Muscle layer of duodenum (tissue), 2 donors: ENCODE data around the gene ABHD5.

Experiments
- H3K27ac ChIP-seq: one replicate; pipeline ENCODE4 v1.7.0; 2013; ENCODE audit warnings: mild to moderate bottlenecking, low read length
- H3K27me3 ChIP-seq: one replicate; pipeline ENCODE4 v1.7.0; 2013; ENCODE audit warnings: low read depth, mild to moderate bottlenecking, control low read depth, low read length
- H3K36me3 ChIP-seq, 2 donors: one replicate each; pipeline ENCODE4 v1.7.0; 2013; ENCODE audit warnings: low read length in 2 of 2, control low read depth in 1 of 2, mild to moderate bottlenecking in 1 of 2; ENCODE audit not compliant: insufficient read depth in 2 of 2, control insufficient read depth in 1 of 2
- H3K4me1 ChIP-seq, 2 donors: one replicate each; pipeline ENCODE4 v1.7.0; 2013; ENCODE audit warnings: low read length in 2 of 2, mild to moderate bottlenecking in 2 of 2, control low read depth in 1 of 2, moderate library complexity in 1 of 2; ENCODE audit not compliant: insufficient read depth in 2 of 2, control insufficient read depth in 1 of 2
- H3K4me3 ChIP-seq, 2 donors: one replicate each; pipeline ENCODE4 v1.7.0; 2013; ENCODE audit warnings: low read length in 2 of 2, low read depth in 1 of 2, mild to moderate bottlenecking in 1 of 2
- H3K9me3 ChIP-seq, 2 donors: one replicate each; pipeline ENCODE4 v1.7.0; 2013; ENCODE audit warnings: low read length in 2 of 2, control low read depth in 1 of 2, mild to moderate bottlenecking in 1 of 2; ENCODE audit not compliant: control insufficient read depth in 1 of 2
- donor health status: healthy.

The ABHD5 gene

DNA sequence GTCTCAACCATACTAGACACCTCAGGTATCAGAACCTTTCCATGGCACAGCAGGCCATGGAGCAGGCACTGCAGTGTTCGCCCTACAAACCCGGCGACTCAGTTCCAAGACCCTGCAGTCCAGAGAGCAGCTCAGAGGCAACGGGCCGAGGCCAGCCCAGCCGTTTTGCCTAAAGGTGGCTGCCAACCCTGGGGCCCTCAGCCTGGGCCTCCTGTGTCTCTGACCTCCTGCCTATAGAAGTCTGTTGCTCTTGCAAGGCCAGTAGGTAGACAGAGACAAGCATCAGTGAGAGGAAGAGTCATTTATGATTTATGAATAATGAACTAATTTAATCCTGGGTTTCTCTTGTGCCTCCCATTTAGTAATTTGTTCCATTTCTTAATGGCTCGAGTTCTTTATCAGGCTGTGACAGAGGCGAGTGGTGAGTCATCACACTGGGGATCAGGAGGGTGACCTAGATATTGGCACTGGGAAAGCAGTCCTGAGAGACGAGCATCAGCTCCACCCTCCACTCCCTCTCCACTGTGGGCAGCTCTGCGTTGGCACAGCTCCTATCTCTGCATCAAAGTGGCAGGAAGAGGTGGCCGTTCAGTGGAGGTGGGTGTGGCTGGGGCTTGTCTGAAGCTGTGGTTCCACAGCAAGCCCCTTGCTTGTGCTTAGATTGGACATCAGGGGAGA is 79.8 kb downstream of the ABHD5 start:
- no peaks in the 10 kb centered on the region for H3K9me3 ChIP-seq
- no peak overlapping the region for H3K4me3 ChIP-seq
- H3K27me3 ChIP-seq = no peaks in the 10 kb centered on the region
- H3K36me3 ChIP-seq = no peaks in the 10 kb centered on the region
- peak overlapping the region; percentile 48 for H3K27ac ChIP-seq
- H3K4me1 ChIP-seq = peaks cover 16 to 20% of the 10 kb centered on the region in 2 donors

DNA sequence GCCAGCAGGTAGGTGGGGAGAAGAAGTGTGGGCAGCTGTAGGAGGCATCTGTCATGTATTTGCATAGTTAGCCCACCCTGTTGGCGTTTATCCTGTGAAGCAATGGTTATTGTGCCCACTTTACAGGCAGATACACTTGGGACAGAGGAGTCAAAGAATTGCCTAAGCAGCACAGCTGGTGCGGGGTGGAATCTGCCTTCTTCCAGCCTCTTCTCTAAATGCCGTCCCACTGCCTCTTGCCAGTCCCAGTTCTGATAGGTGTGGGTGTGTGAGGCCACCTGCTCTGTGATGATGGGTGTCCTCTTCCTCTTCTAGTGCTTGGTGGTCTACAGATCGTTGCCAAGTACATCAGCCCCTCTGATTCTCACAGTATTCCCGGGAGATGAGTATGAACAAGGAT is 80.9 kb downstream of the ABHD5 start:
- Histone ChIP-seq H3K36me3 (no peaks in the 10 kb centered on the region), H3K27me3 (no peaks in the 10 kb centered on the region), H3K27ac (no peak overlapping the region), H3K9me3 (no peaks in the 10 kb centered on the region), H3K4me3 (no peak overlapping the region), H3K4me1 (peaks cover 16 to 20% of the 10 kb centered on the region in 2 donors)

DNA sequence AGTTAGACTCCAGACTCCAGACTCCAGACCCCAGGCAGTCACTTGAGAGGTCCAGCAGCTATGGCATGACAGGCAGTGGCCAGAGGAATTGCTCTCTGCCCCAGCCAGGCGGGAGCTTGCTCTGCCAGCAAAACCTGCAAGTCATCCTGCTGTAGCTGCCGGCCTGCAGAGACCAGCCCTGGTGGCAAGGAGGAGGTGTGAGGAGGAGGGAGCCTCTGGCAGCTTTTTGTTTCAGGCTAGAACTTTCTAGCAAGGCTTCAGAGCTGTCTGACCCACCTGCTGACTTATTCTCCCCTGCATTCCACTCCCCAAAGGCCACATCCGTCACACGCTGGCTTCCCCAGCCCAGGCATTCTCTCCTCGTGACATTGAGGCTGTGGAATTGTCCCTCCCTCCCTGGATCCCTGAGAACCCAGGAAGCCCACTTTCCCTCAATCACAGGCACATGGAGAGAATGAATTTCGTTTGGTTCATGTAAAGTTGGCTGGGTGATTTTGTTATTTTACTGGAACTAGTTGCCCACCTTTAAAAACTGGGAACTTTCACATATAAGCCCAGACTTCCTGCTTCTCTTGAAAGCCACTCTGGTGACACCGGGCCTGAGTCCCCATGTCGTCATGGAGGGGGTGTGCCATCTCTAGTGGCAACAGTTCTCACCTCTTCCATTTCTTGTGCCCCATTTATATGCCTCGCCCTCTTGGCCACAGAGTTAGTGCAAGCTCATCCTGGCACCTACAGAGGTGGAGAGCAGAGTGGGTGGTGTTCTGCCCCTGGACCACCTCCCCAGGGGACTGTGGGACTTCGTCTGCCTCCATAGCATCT is 82.7 kb downstream of the ABHD5 start:
- H3K27me3 ChIP-seq = no peaks in the 10 kb centered on the region
- H3K36me3 ChIP-seq = no peaks in the 10 kb centered on the region
- H3K9me3 ChIP-seq = no peaks in the 10 kb centered on the region
- no peak overlapping the region for H3K4me3 ChIP-seq
- no peak overlapping the region for H3K27ac ChIP-seq
- H3K4me1 ChIP-seq = peaks cover 16 to 18% of the 10 kb centered on the region in 2 donors

DNA sequence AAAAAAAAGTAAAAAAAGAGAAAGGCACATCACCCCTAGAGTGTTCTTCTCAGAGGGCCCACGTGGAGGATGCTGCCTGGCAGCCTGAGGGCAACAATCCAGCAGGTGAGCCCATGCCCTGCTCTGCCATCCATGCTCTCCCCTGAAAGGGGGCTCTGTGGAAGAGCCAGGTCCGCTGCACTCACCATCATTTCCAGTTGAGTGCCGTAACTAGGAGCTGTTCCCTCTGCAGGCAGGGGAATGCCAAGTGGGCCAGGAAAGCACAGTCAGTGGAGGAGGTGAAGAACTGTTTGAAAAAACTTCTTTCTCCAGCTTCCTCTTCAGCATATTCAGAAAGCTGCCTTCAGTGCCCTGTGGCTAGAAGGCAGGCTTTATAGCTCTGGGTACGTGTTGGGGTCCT is 84.1 kb downstream of the ABHD5 start:
- Histone ChIP-seq H3K36me3 (no peaks in the 10 kb centered on the region), H3K4me3 (no peak overlapping the region), H3K27ac (no peak overlapping the region), H3K4me1 (peaks cover 7% of the 10 kb centered on the region in 2 donors), H3K27me3 (no peaks in the 10 kb centered on the region), H3K9me3 (no peaks in the 10 kb centered on the region)

DNA sequence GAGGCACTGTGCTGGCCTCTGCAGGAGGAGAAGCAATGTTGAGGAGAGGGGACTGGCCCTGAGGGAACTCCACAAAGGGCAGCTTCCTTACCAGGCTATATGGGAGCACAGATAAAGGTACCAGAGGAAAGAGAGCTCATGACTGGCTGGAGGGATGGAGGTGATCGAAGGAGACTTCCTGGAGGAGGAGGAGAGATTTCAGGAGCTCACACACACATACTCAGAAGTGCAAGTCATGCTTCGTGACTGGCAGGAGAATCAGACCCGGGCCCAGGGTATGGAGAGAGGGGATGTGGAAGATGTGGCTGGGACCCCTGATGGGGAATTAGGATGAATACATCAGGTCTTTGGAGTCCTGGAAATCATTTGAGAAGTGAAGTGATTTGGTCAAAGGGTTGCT is 85.4 kb downstream of the ABHD5 start:
- no peak overlapping the region for H3K27ac ChIP-seq
- H3K4me3 ChIP-seq = no peak overlapping the region
- H3K9me3 ChIP-seq = no peaks in the 10 kb centered on the region
- no peaks in the 10 kb centered on the region for H3K4me1 ChIP-seq
- H3K36me3 ChIP-seq = no peaks in the 10 kb centered on the region
- H3K27me3 ChIP-seq = no peaks in the 10 kb centered on the region

DNA sequence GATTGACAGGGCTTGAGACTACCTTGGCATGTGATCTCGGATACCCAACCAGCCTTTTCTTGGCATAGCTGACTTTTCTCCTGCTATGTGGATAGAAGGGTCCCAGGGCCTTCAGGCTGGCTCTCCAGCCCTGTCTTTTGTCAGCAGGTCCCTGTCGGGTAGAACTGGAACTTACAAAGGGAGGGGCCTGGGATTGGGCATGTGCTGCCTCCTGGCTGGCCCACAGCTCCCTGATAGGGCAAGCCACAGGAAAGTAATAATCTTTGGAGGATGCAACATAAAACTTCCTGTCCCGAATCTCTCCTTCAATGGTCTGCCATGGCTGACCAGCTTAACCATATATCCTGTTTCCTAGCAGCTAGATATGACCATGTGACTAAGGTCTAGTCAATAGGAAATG is 89.1 kb downstream of the ABHD5 start:
- Histone ChIP-seq H3K4me3 (no peak overlapping the region), H3K36me3 (no peaks in the 10 kb centered on the region), H3K4me1 (no peaks in the 10 kb centered on the region), H3K9me3 (peaks cover 0 to 6% of the 10 kb centered on the region in 2 donors), H3K27me3 (no peaks in the 10 kb centered on the region), H3K27ac (no peak overlapping the region)

DNA sequence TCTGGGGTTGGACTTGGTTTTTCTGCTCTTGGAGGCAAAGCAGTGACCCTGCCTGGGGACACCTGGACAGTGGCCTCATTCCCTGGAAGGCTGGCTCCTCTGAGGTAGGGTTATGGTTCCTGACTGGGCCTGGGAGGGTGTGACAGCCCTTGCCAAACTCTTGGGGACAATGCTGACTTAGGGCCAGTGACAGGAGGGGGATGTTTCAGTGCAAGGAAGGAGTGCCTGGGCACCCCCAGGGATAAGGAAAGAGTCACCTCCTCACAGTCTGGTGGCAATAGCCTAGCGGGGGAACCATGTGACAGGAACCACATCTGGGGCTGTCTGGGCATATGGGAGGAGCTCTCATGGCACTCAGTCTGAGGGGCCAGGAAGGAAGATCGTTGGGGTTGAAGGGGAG is 91.8 kb downstream of the ABHD5 start:
- Histone ChIP-seq H3K36me3 (no peaks in the 10 kb centered on the region), H3K4me1 (no peaks in the 10 kb centered on the region), H3K27me3 (no peaks in the 10 kb centered on the region)

More for the DNA sequence above, 91.8 kb downstream of the ABHD5 start:
- Histone ChIP-seq H3K9me3 (peaks cover 0 to 8% of the 10 kb centered on the region in 2 donors), H3K4me3 (no peak overlapping the region), H3K27ac (no peak overlapping the region)
